HCT116 (cell line): ENCODE data around the gene PRKN. TPM values are rescaled to one million over a fixed set of nuclear protein-coding genes. Genes with fewer than 3 reads are reported as not detected.

Source experiments
- ATAC-seq: fragments of 200-7000 bp; cut with Tn5 transposase; 2 replicates; pipeline ENCODE4 v1.9.1; 2020; ENCODE audit warnings: mild to moderate bottlenecking, moderate library complexity
- BruUV-seq: library from RNA; stranded (reverse); fragments of 400-500 nt; replicated peaks from 2 replicates; lab custom pipeline; 2021; lab: Mats Ljungman, UMichigan
- CTCF ChIA-PET: fragments of 300-600 bp; sonication (Branson Sonifier 250); formaldehyde crosslinking; loops from one replicate; lab custom pipeline; 2021; ENCODE audit warnings: antibody characterized with exemption; lab: Charles Lee
- POLR2A ChIA-PET: fragments of 300-600, 350-600 bp; sonication (Branson Sonifier 250); formaldehyde crosslinking; loops from one replicate; lab custom pipeline; 2021; ENCODE audit warnings: antibody characterized with exemption; lab: Charles Lee
- RAD21 ChIA-PET, 2 experiments: fragments of 300-600 bp; sonication (Branson Sonifier 250); formaldehyde crosslinking; loops; one replicate each; lab custom pipeline; 2023; ENCODE audit warnings: low total read pairs in 2 of 2; ENCODE audit not compliant: uncharacterized antibody in 2 of 2, unreplicated experiment in 2 of 2, low non-redundant PET in 1 of 2; lab: Charles Lee
- DNase-seq: peaks from one replicate; pipeline ENCODE4 v3.0.0-alpha.2; 2010; ENCODE audit warnings: low read depth, low spot score
- H2AFZ ChIP-seq: fragments of 200-600 bp; shearing (Covaris generic), sonication (generic); 2 replicates; pipeline ENCODE4 v1.6.1; 2017; ENCODE audit warnings: low read depth, mixed run types, mixed read lengths, antibody characterized with exemption, low read length; ENCODE audit not compliant: poor library complexity, severe bottlenecking
- H3K27ac ChIP-seq: 2 replicates; pipeline ENCODE4 v1.5.1; 2012; ENCODE audit warnings: low read depth, low read length
- H3K27me3 ChIP-seq: fragments of 200-600 bp; sonication (generic); 2 replicates; pipeline ENCODE4 v1.6.1; 2016; ENCODE audit warnings: mixed run types, low read length, mixed read lengths; ENCODE audit not compliant: insufficient read depth
- H3K36me3 ChIP-seq, 2 experiments: fragments of 200-500 bp in 1 of 2; fragments of 200-600 bp in 1 of 2; sonication (Bioruptor generic) in 1 of 2; sonication (generic) in 1 of 2; 2 replicates each; pipeline versions ENCODE4 v1.5.1 to v1.6.1; 2014 to 2016; ENCODE audit warnings: low read length in 2 of 2, inconsistent platforms in 1 of 2, mixed read lengths in 1 of 2, mixed run types in 1 of 2; ENCODE audit not compliant: insufficient read depth in 2 of 2, control insufficient read depth in 1 of 2
- H3K4me1 ChIP-seq, 2 experiments: fragments of 200-600 bp in 1 of 2; sonication (generic) in 1 of 2; 2 replicates each; pipeline versions ENCODE4 v1.5.1 to v1.6.1; 2012 to 2017; ENCODE audit warnings: low read length in 2 of 2, inconsistent platforms in 1 of 2, mild to moderate bottlenecking in 1 of 2, mixed read lengths in 1 of 2, mixed run types in 1 of 2, moderate library complexity in 1 of 2; ENCODE audit not compliant: insufficient read depth in 2 of 2, control insufficient read depth in 1 of 2
- H3K4me2 ChIP-seq: fragments of 200-600 bp; sonication (generic); 2 replicates; pipeline ENCODE4 v1.6.1; 2017; ENCODE audit warnings: mixed run types, low read length, mixed read lengths
- H3K4me3 ChIP-seq, 2 experiments: fragments of 200-600 bp in 1 of 2; sonication (generic) in 1 of 2; replicated peaks in 1 of 2; 2 replicates each; pipeline ENCODE4 v1.5.1; 2011 to 2016; ENCODE audit warnings: low read length in 2 of 2, control low read depth in 1 of 2, low read depth in 1 of 2, mild to moderate bottlenecking in 1 of 2, mixed read lengths in 1 of 2, mixed run types in 1 of 2
- H3K79me2 ChIP-seq: fragments of 200-600 bp; sonication (generic); 2 replicates; pipeline ENCODE4 v1.6.1; 2017; ENCODE audit warnings: mild to moderate bottlenecking, mixed run types, low read length, moderate library complexity, mixed read lengths; ENCODE audit not compliant: insufficient read depth
- H3K9ac ChIP-seq: fragments of 200-600 bp; sonication (generic); 2 replicates; pipeline ENCODE4 v1.6.1; 2016; ENCODE audit warnings: low read length, mixed read lengths
- H3K9me2 ChIP-seq: fragments of 200-600 bp; sonication (generic), shearing (Covaris generic); 2 replicates; pipeline ENCODE4 v1.6.1; 2017; ENCODE audit warnings: mixed run types, mild to moderate bottlenecking, moderate library complexity; ENCODE audit not compliant: insufficient read depth
- H3K9me3 ChIP-seq, 2 experiments: fragments of 200-500 bp in 1 of 2; fragments of 200-600 bp in 1 of 2; sonication (Bioruptor generic) in 1 of 2; sonication (generic) in 1 of 2; 2 replicates each; pipeline ENCODE4 v1.6.1; 2014 to 2017; ENCODE audit warnings: low read length in 2 of 2, mixed read lengths in 2 of 2, inconsistent platforms in 1 of 2, low read depth in 1 of 2, mild to moderate bottlenecking in 1 of 2, mixed run types in 1 of 2, moderate library complexity in 1 of 2; ENCODE audit not compliant: control insufficient read depth in 1 of 2, insufficient read depth in 1 of 2
- H4K20me1 ChIP-seq: fragments of 200-600 bp; sonication (generic), shearing (Covaris generic); 2 replicates; pipeline ENCODE4 v1.6.1; 2017; ENCODE audit warnings: mixed run types, mild to moderate bottlenecking, moderate library complexity; ENCODE audit not compliant: insufficient read depth
- CBX3 ChIP-seq: IDR thresholded peaks from 2 replicates; pipeline ENCODE4 v1.6.1; 2012; ENCODE audit warnings: low read depth
- CEBPB ChIP-seq: IDR thresholded peaks from 2 replicates; pipeline ENCODE4 v1.6.1; 2012; ENCODE audit warnings: low read depth
- EZH2 ChIP-seq: fragments of 200-600 bp; sonication (generic); IDR thresholded peaks from 2 replicates; pipeline ENCODE4 v1.6.1; 2017; ENCODE audit warnings: antibody characterized with exemption, mixed run types
- EZH2phosphoT487 ChIP-seq: fragments of 200-600 bp; IDR thresholded peaks from 2 replicates; pipeline ENCODE4 v1.6.1; 2018; ENCODE audit warnings: antibody characterized with exemption, borderline replicate concordance
- FOSL1 ChIP-seq: IDR thresholded peaks from 2 replicates; pipeline ENCODE4 v1.6.1; 2012; ENCODE audit warnings: low read depth
- POLR2A ChIP-seq: IDR thresholded peaks from 2 replicates; pipeline ENCODE4 v1.7.0; 2011; ENCODE audit warnings: borderline replicate concordance; ENCODE audit not compliant: insufficient read depth, insufficient read length; ENCODE audit errors: extremely low read depth
- RAD21 ChIP-seq: IDR thresholded peaks from 2 replicates; pipeline ENCODE4 v1.6.1; 2012; ENCODE audit warnings: low read depth, mild to moderate bottlenecking
- SP1 ChIP-seq: IDR thresholded peaks from 2 replicates; pipeline ENCODE4 v1.6.1; 2012; ENCODE audit warnings: low read depth
- YY1 ChIP-seq: IDR thresholded peaks from 2 replicates; pipeline ENCODE4 v1.6.1; 2011; ENCODE audit warnings: low read length, low read depth, moderate library complexity, mild to moderate bottlenecking; ENCODE audit not compliant: insufficient replicate concordance; ENCODE audit errors: extremely low read depth
- ZFX ChIP-seq: fragments of 450-650 bp; IDR thresholded peaks from 2 replicates; pipeline ENCODE4 v1.6.1; 2017
- ZNF274 ChIP-seq: fragments of 200-500 bp; sonication (Bioruptor generic); IDR thresholded peaks from 2 replicates; pipeline ENCODE4 v1.6.1; 2014; ENCODE audit warnings: mild to moderate bottlenecking, low read depth, low read length, inconsistent platforms
- intact Hi-C: fragments of 100-400 bp; cut with micrococcal nuclease; formaldehyde crosslinking; loops from 2 replicates; pipeline ENCODE4 v1.10.0; 2022
- total RNA-seq: library from RNA; stranded (reverse); gene quantifications from one replicate; pipeline ENCODE4 v1.2.1, GENCODE V29; 2021; ENCODE audit not compliant: unreplicated experiment
- TF ChIP-seq, protein P1 (sequence below), 3 experiments: fragments of 200-600 bp in 1 of 3; sonication (generic) in 1 of 3; IDR thresholded peaks in 2 of 3; conservative IDR thresholded peaks in 1 of 3; 2 replicates each; pipeline ENCODE4 v1.5.1; 2012 to 2017; ENCODE audit warnings: low read depth in 2 of 3, low read length in 2 of 3, antibody characterized with exemption in 1 of 3, borderline replicate concordance in 1 of 3, control low read depth in 1 of 3, mild to moderate bottlenecking in 1 of 3, mixed read lengths in 1 of 3, mixed run types in 1 of 3, moderate library complexity in 1 of 3; ENCODE audit not compliant: insufficient read depth in 1 of 3

PRKN gene
- total RNA-seq, 1 experiment from 2014 or later, result 2.6 TPM

- H3K4me1 ChIP-seq, result no peaks in the 10 kb centered on the region
- TF ChIP-seq EZH2 (no peak), ZNF274 (no peak), ZFX (no peak), FOSL1 (no peak), CEBPB (no peak), EZH2phosphoT487 (no peak), CBX3 (no peak), SP1 (no peak), RAD21 (no peak)
- TF ChIP-seq, protein P1, sequence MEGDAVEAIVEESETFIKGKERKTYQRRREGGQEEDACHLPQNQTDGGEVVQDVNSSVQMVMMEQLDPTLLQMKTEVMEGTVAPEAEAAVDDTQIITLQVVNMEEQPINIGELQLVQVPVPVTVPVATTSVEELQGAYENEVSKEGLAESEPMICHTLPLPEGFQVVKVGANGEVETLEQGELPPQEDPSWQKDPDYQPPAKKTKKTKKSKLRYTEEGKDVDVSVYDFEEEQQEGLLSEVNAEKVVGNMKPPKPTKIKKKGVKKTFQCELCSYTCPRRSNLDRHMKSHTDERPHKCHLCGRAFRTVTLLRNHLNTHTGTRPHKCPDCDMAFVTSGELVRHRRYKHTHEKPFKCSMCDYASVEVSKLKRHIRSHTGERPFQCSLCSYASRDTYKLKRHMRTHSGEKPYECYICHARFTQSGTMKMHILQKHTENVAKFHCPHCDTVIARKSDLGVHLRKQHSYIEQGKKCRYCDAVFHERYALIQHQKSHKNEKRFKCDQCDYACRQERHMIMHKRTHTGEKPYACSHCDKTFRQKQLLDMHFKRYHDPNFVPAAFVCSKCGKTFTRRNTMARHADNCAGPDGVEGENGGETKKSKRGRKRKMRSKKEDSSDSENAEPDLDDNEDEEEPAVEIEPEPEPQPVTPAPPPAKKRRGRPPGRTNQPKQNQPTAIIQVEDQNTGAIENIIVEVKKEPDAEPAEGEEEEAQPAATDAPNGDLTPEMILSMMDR (IDR thresholded peaks at IDR 0.05 in 2 of 3, conservative IDR thresholded peaks at IDR 0.05 in 1 of 3; ENCODE audit: borderline replicate concordance in 1 of 3, insufficient read depth in 1 of 3, low read depth in 2 of 3, low read length in 2 of 3), result no peak
- TF ChIP-seq, all 23 proteins: peak for 0
- Histone ChIP-seq H4K20me1 (no peaks in the 10 kb centered on the region), H3K4me3 (no peak overlapping the region), H3K36me3 (no peaks in the 10 kb centered on the region), H3K9me3 (no peaks in the 10 kb centered on the region), H3K9ac (no peak overlapping the region), H3K27ac (no peak overlapping the region), H2AFZ (no peak overlapping the region), H3K27me3 (0 out of 2 replicates have a peak, but pooled peaks cover under 1% of the 10 kb centered on the region), H3K4me2 (no peak overlapping the region), H3K79me2 (no peaks in the 10 kb centered on the region), H3K9me2 (no peaks in the 10 kb centered on the region)
- ChIA-PET RAD21 (no interaction called here), POLR2A (no interaction called here), CTCF (no interaction called here)
- no peak for DNase-seq
- intact Hi-C loops, result no loop called here
- no peak for ATAC-seq
- BruUV-seq, result no TSS peak
Observed at GRCh38 chr6:161533266-161533665, 1194.3 kb downstream of the PRKN start.

- no peaks in the 10 kb centered on the region for H3K36me3 ChIP-seq
- peak overlapping the region; percentile 26 for H2AFZ ChIP-seq
- ChIA-PET RAD21 (no interaction called here), POLR2A (no interaction called here), CTCF (no interaction called here)
- BruUV-seq, result no TSS peak
- H3K27ac ChIP-seq, result no peak overlapping the region
- H3K27me3 ChIP-seq, result 0 out of 2 replicates have a peak, but pooled peaks cover 3% of the 10 kb centered on the region
- no peak overlapping the region for H3K9ac ChIP-seq
- no peaks in the 10 kb centered on the region for H3K79me2 ChIP-seq
- DNase-seq (no peak), ATAC-seq (no peak)
- H3K4me3 ChIP-seq, result no peak overlapping the region
- no peaks in the 10 kb centered on the region for H3K4me1 ChIP-seq
- H4K20me1 ChIP-seq, result no peaks in the 10 kb centered on the region
- TF ChIP-seq, protein P1 (IDR thresholded peaks at IDR 0.05 in 2 of 3, conservative IDR thresholded peaks at IDR 0.05 in 1 of 3; ENCODE audit: borderline replicate concordance in 1 of 3, insufficient read depth in 1 of 3, low read depth in 2 of 3, low read length in 2 of 3), result no peak
- no peak for TF ChIP-seq YY1
- TF ChIP-seq SP1, result no peak
- TF ChIP-seq ZNF274, result no peak
- no peak for TF ChIP-seq POLR2A
- TF ChIP-seq ZFX, result no peak
- no peak overlapping the region for H3K4me2 ChIP-seq
- H3K9me2 ChIP-seq, result no peaks in the 10 kb centered on the region
- H3K9me3 ChIP-seq, result no peaks in the 10 kb centered on the region
- intact Hi-C loops, result no loop called here
Observed at GRCh38 chr6:161532536-161532935, 1195.0 kb downstream of the PRKN start.
